ENCODE measurements around the gene MECP2. TPM values are rescaled to one million over a fixed set of nuclear protein-coding genes. Genes with fewer than 3 reads are reported as not detected.

MECP2 gene
- total RNA-seq, 4 donors from 2014 or later = 19.7 to 76.0 (median 33.9) TPM

DNA sequence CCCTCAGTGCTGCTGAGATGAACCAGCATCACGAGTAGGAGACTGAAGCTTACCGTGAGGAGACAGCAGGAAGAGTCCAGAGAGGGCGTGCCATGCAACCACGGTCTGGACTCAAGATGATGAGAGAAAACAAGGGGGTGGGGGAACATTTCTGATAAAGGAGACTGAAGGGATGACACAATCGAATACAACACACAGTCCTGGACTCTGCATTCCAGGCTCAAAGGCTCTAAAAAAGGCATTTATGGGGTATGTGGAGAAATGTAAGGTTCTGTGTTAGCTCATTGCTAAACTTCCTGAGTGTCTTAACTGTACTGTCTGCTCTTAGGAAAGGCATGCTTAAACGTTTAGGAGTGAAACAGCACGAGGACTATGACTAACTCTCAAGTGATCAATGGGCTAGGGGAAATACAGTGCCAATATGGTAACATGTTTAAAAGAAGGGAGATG lies 57.2 kb downstream of the MECP2 start:
- H3K27me3 ChIP-seq = no peaks in the 10 kb centered on the region
- H3K4me3 ChIP-seq = no peak overlapping the region
- WGBS = 44% methylated on average over 7 of the region's 7 CpGs
- H3K9me3 ChIP-seq = no peaks in the 10 kb centered on the region
- peaks cover 36% of the 10 kb centered on the region for H3K4me1 ChIP-seq
- DNase-seq (ENCODE audit: low spot score in 2 of 2) = no peak
- peak overlapping the region; percentile 72 for H3K27ac ChIP-seq
- no peak for TF ChIP-seq CTCF (IDR thresholded peaks at IDR 0.05)
- TF ChIP-seq EP300 (IDR thresholded peaks at IDR 0.05) = no peak
- TF ChIP-seq POLR2AphosphoS5 (IDR thresholded peaks at IDR 0.05) = peak in 1 of 3 donors; percentile 22
- no peaks in the 10 kb centered on the region for H3K36me3 ChIP-seq

DNA sequence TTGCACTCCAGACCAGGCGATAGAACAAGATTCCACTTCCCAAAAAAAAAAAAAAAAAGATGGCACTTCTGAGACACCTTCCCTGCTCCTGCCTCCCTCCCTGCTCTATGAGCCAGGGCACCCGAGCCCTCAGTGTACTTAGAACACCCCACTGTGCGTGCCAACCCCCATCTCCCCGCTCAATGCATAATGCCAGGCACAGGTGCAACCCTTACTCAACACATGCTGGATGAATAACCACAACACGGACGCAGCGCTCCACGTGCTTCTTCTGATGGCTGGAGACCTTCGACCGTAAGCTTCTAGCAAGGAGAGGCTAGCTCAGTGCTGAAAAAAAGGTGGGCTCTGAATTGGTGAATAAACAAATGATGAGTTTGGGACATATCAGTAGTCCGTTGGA lies 57.9 kb downstream of the MECP2 start:
- no peak overlapping the region for H3K4me3 ChIP-seq
- DNase-seq (ENCODE audit: low spot score in 2 of 2) = no peak
- no peak for TF ChIP-seq EP300 (IDR thresholded peaks at IDR 0.05)

GRCh38 chrX:154038656-154039055 lies 58.9 kb downstream of the MECP2 start:
- H3K27ac ChIP-seq = no peak overlapping the region
- no peaks in the 10 kb centered on the region for H3K36me3 ChIP-seq
- WGBS = 84% methylated on average over 5 of the region's 5 CpGs
- no peak for DNase-seq (ENCODE audit: low spot score in 2 of 2)
- no peaks in the 10 kb centered on the region for H3K9me3 ChIP-seq
- H3K27me3 ChIP-seq = no peaks in the 10 kb centered on the region
- no peak overlapping the region for H3K4me3 ChIP-seq
- TF ChIP-seq POLR2AphosphoS5 (IDR thresholded peaks at IDR 0.05) = no peak
- TF ChIP-seq CTCF (IDR thresholded peaks at IDR 0.05) = no peak
- TF ChIP-seq EP300 (IDR thresholded peaks at IDR 0.05) = no peak
- no peak for TF ChIP-seq POLR2A (IDR thresholded peaks at IDR 0.05)
- peaks cover 32% of the 10 kb centered on the region for H3K4me1 ChIP-seq

More for the DNA sequence above, 57.9 kb downstream of the MECP2 start:
- Histone ChIP-seq H3K9me3 (no peaks in the 10 kb centered on the region), H3K4me1 (peaks cover 32% of the 10 kb centered on the region), H3K36me3 (no peaks in the 10 kb centered on the region), H3K27me3 (no peaks in the 10 kb centered on the region), H3K27ac (peak overlapping the region; percentile 45)
- 93% methylated on average over 11 of the region's 11 CpGs for WGBS

DNA sequence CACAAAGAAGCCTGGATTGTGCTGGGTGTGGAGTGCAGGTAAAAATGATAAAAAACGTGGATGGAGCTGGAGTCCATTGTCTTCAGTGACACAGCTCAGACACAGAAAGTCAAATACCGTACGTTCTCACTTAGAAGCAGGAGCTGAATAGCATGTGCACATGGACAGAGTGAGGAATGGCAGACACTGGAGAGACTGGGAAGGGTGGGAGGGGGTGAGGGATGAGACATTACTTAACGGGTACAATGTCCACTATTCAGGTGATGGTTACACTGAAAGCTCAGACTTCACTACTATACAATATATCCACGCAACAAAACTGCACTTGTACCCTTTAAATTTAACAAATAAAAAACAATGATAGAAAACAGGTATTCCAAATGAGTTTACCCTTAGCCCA lies 59.8 kb downstream of the MECP2 start:
- Histone ChIP-seq H3K4me3 (no peak overlapping the region), H3K9me3 (no peaks in the 10 kb centered on the region), H3K4me1 (peaks cover 24% of the 10 kb centered on the region), H3K27ac (no peak overlapping the region), H3K36me3 (no peaks in the 10 kb centered on the region), H3K27me3 (no peaks in the 10 kb centered on the region)
- no peak for DNase-seq (ENCODE audit: low spot score in 2 of 2)
- 81% methylated on average over 5 of the region's 5 CpGs for WGBS
- TF ChIP-seq POLR2AphosphoS5 (IDR thresholded peaks at IDR 0.05) (no peak), POLR2A (IDR thresholded peaks at IDR 0.05) (no peak), EP300 (IDR thresholded peaks at IDR 0.05) (no peak), CTCF (IDR thresholded peaks at IDR 0.05) (no peak)

DNA sequence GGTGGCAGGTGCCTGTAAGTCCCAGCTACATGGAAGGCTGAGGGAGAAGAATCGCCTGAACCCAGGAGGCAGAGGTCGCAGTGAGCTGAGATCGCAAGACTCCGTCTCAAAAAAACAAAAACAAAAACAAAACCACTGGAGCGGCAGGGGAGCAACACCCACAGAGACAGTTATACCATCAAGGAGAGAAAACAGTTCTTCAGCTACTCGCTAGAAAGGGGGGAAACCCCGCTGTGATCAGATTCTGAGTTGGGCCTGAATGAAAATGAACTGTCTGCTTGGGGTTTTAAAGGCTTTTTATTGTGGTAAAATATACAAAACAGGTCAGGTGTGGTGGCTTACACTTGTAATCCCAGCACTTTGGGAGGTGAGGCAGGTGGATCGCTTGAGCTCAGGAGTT lies 61.0 kb downstream of the MECP2 start:
- WGBS = 82% methylated on average over 8 of the region's 8 CpGs
- Histone ChIP-seq H3K36me3 (peaks cover 9% of the 10 kb centered on the region), H3K27ac (no peak overlapping the region), H3K9me3 (no peaks in the 10 kb centered on the region), H3K27me3 (no peaks in the 10 kb centered on the region), H3K4me3 (no peak overlapping the region), H3K4me1 (peaks cover 14% of the 10 kb centered on the region)
- no peak for TF ChIP-seq POLR2A (IDR thresholded peaks at IDR 0.05)
- DNase-seq (ENCODE audit: low spot score in 2 of 2) = no peak

GRCh38 chrX:154033848-154034247 lies 63.7 kb downstream of the MECP2 start:
- no peak overlapping the region for H3K4me3 ChIP-seq
- H3K4me1 ChIP-seq = no peaks in the 10 kb centered on the region
- DNase-seq (ENCODE audit: low spot score in 2 of 2) = no peak
- H3K27ac ChIP-seq = no peak overlapping the region
- no peaks in the 10 kb centered on the region for H3K27me3 ChIP-seq
- H3K9me3 ChIP-seq = no peaks in the 10 kb centered on the region
- 94% methylated on average over 2 of the region's 2 CpGs for WGBS
- TF ChIP-seq POLR2A (IDR thresholded peaks at IDR 0.05) (no peak), EP300 (IDR thresholded peaks at IDR 0.05) (no peak), CTCF (IDR thresholded peaks at IDR 0.05) (no peak), POLR2AphosphoS5 (IDR thresholded peaks at IDR 0.05) (no peak)
- peaks cover 30% of the 10 kb centered on the region for H3K36me3 ChIP-seq

All from suprapubic skin (tissue), 4 donors.